ENCODE results near the gene THOC2.

THOC2 gene

DNA sequence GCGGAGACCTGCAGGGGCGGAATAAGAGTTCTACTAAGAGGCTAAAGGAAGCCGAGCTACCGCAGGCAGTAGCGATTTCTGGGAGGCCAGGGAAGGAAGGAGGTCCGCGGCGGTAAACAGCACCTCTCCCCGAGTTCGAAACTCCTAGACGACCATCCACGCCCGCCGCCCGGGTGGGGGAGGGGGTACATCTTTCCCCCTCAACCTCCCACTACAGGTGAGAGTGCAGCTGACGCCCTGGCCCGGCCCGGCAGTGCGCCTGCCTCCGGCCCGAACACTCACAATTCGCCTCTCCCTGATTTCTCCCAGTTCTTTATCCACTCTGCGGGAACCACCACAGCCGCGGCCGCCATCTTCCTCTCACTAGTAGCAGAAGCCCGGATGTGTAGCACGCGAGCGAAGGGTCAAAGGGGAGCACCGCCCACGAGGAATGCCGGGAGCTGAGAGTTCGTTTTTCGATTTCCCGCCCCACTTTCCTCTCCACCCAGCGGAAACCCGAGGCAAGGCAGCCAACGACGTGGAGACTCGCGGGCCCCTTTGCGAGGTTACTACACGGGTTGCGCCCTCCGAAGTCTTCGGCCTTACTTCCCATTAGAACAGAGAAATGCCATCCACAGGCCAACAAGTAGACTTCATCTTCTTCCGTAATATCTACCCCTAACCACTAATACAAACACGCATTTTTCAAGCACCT, at the start of gene THOC2 (continued):
- TF ChIP-seq, protein P1, sequence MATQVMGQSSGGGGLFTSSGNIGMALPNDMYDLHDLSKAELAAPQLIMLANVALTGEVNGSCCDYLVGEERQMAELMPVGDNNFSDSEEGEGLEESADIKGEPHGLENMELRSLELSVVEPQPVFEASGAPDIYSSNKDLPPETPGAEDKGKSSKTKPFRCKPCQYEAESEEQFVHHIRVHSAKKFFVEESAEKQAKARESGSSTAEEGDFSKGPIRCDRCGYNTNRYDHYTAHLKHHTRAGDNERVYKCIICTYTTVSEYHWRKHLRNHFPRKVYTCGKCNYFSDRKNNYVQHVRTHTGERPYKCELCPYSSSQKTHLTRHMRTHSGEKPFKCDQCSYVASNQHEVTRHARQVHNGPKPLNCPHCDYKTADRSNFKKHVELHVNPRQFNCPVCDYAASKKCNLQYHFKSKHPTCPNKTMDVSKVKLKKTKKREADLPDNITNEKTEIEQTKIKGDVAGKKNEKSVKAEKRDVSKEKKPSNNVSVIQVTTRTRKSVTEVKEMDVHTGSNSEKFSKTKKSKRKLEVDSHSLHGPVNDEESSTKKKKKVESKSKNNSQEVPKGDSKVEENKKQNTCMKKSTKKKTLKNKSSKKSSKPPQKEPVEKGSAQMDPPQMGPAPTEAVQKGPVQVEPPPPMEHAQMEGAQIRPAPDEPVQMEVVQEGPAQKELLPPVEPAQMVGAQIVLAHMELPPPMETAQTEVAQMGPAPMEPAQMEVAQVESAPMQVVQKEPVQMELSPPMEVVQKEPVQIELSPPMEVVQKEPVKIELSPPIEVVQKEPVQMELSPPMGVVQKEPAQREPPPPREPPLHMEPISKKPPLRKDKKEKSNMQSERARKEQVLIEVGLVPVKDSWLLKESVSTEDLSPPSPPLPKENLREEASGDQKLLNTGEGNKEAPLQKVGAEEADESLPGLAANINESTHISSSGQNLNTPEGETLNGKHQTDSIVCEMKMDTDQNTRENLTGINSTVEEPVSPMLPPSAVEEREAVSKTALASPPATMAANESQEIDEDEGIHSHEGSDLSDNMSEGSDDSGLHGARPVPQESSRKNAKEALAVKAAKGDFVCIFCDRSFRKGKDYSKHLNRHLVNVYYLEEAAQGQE (tag by site-specific recombination; IDR thresholded peaks at IDR 0.05): no peak
- TF ChIP-seq ZNF701 (tag by site-specific recombination; IDR thresholded peaks at IDR 0.05): no peak
- TF ChIP-seq ZNF138 (tag by site-specific recombination; IDR thresholded peaks at IDR 0.05; ENCODE audit: borderline replicate concordance): no peak
- no peak for TF ChIP-seq ZNF274 (IDR thresholded peaks at IDR 0.05; ENCODE audit: low read length)
- no peak for TF ChIP-seq ZNF274 (tag by site-specific recombination; IDR thresholded peaks at IDR 0.05; ENCODE audit: borderline replicate concordance)
- TF ChIP-seq ZNF423 (tag by site-specific recombination; IDR thresholded peaks at IDR 0.05): no peak
- TF ChIP-seq ZNF214 (tag by site-specific recombination; IDR thresholded peaks at IDR 0.05; ENCODE audit: borderline replicate concordance): no peak
- TF ChIP-seq IKZF3 (tag by site-specific recombination; IDR thresholded peaks at IDR 0.05): peak; percentile 79
- TF ChIP-seq ZFP37 (tag by site-specific recombination; IDR thresholded peaks at IDR 0.05): peak; percentile 36; the same call in 1 of the 2 replicates
- no peak for TF ChIP-seq ZNF664 (tag by site-specific recombination; IDR thresholded peaks at IDR 0.05)
- TF ChIP-seq, protein P2, sequence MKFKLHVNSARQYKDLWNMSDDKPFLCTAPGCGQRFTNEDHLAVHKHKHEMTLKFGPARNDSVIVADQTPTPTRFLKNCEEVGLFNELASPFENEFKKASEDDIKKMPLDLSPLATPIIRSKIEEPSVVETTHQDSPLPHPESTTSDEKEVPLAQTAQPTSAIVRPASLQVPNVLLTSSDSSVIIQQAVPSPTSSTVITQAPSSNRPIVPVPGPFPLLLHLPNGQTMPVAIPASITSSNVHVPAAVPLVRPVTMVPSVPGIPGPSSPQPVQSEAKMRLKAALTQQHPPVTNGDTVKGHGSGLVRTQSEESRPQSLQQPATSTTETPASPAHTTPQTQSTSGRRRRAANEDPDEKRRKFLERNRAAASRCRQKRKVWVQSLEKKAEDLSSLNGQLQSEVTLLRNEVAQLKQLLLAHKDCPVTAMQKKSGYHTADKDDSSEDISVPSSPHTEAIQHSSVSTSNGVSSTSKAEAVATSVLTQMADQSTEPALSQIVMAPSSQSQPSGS (tag by site-specific recombination; IDR thresholded peaks at IDR 0.05; ENCODE audit: low read depth): no peak
- no peak for TF ChIP-seq ZNF677 (tag by site-specific recombination; IDR thresholded peaks at IDR 0.05)
- TF ChIP-seq, protein P3, sequence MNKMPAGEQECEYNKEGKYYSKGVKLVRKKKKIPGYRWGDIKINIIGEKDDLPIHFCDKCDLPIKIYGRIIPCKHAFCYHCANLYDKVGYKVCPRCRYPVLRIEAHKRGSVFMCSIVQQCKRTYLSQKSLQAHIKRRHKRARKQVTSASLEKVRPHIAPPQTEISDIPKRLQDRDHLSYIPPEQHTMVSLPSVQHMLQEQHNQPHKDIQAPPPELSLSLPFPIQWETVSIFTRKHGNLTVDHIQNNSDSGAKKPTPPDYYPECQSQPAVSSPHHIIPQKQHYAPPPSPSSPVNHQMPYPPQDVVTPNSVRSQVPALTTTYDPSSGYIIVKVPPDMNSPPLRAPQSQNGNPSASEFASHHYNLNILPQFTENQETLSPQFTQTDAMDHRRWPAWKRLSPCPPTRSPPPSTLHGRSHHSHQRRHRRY (tag by site-specific recombination; IDR thresholded peaks at IDR 0.05): no peak
- TF ChIP-seq ZNF558 (tag by site-specific recombination; IDR thresholded peaks at IDR 0.05): no peak
- TF ChIP-seq ZNF354C (tag by site-specific recombination; IDR thresholded peaks at IDR 0.05; ENCODE audit: borderline replicate concordance, low read depth): no peak
- peak; percentile 72 for TF ChIP-seq ZBTB17 (tag by site-specific recombination; IDR thresholded peaks at IDR 0.05)
- TF ChIP-seq ZNF521 (tag by site-specific recombination; IDR thresholded peaks at IDR 0.05): no peak
- TF ChIP-seq, protein P4, sequence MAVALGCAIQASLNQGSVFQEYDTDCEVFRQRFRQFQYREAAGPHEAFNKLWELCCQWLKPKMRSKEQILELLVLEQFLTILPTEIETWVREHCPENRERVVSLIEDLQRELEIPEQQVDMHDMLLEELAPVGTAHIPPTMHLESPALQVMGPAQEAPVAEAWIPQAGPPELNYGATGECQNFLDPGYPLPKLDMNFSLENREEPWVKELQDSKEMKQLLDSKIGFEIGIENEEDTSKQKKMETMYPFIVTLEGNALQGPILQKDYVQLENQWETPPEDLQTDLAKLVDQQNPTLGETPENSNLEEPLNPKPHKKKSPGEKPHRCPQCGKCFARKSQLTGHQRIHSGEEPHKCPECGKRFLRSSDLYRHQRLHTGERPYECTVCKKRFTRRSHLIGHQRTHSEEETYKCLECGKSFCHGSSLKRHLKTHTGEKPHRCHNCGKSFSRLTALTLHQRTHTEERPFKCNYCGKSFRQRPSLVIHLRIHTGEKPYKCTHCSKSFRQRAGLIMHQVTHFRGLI (tag by site-specific recombination; IDR thresholded peaks at IDR 0.05): 0 out of 2 replicates have a peak, but pooled peaks have one; percentile 35
- no peak for TF ChIP-seq ZSCAN23 (tag by site-specific recombination; IDR thresholded peaks at IDR 0.05)
- TF ChIP-seq TSHZ1 (tag by site-specific recombination; IDR thresholded peaks at IDR 0.05; ENCODE audit: borderline replicate concordance): peak; percentile 7; the same call in 1 of the 2 replicates
- TF ChIP-seq PRDM4 (tag by site-specific recombination; IDR thresholded peaks at IDR 0.05): 0 out of 2 replicates have a peak, but pooled peaks have one; percentile 14
- no peak for TF ChIP-seq SALL2 (tag by site-specific recombination; IDR thresholded peaks at IDR 0.05; ENCODE audit: borderline replicate concordance)
- no peak for TF ChIP-seq HOXA7 (CRISPR knock-in tag; IDR thresholded peaks at IDR 0.05; ENCODE audit: borderline replicate concordance)
- TF ChIP-seq ZNF146 (tag by site-specific recombination; IDR thresholded peaks at IDR 0.05): 0 out of 2 replicates have a peak, but pooled peaks have one; percentile 2
- no peak for TF ChIP-seq FEZF1 (tag by site-specific recombination; IDR thresholded peaks at IDR 0.05)

Measured in HEK293 (cell line).